HG03196 (cell line): Measurements from ENCODE around the gene MAP3K2.
"Not testable (repeated sequence)": the region's sequence is repeated elsewhere in the genome, so short reads cannot be mapped to it uniquely, and the experiment has no call there.

Experiments
- ATAC-seq: cut with Tn5 transposase; IDR thresholded peaks from one replicate; pipeline ENCODE4 v1.9.1; 2021; ENCODE audit not compliant: unreplicated experiment

Gene MAP3K2

GRCh38 chr2:127421871-127422558 is 34.2 kb upstream of the MAP3K2 start:
- no peak for ATAC-seq

- ATAC-seq: no peak
Measured at GRCh38 chr2:127421116-127421800, 33.5 kb upstream of the MAP3K2 start.

DNA sequence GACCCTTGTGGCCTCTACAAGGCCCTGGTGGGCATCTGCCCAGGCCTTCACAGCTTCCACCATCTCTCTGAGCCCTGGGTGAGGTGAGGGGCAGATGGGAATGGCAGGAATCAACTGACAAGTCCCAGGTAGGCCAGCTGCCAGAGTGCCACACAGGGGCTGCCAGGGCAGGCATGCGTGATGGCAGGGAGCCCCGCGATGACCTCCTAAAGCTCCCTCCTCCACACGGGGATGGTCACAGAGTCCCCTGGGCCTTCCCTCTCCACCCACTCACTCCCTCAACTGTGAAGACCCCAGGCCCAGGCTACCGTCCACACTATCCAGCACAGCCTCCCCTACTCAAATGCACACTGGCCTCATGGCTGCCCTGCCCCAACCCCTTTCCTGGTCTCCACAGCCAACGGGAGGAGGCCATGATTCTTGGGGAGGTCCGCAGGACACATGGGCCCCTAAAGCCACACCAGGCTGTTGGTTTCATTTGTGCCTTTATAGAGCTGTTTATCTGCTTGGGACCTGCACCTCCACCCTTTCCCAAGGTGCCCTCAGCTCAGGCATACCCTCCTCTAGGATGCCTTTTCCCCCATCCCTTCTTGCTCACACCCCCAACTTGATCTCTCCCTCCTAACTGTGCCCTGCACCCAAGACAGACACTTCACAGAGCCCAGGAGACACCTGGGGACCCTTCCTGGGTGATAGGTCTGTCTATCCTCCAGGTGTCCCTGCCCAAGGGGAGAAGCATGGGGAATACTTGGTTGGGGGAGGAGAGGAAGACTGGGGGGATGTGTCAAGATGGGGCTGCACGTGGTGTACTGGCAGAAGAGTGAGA is 32.5 kb upstream of the MAP3K2 start:
- no peak for ATAC-seq

GRCh38 chr2:127419448-127420038 is 31.8 kb upstream of the MAP3K2 start:
- no peak for ATAC-seq

GRCh38 chr2:127419112-127419430 is 31.3 kb upstream of the MAP3K2 start:
- no peak for ATAC-seq

GRCh38 chr2:127418300-127419111 is 30.7 kb upstream of the MAP3K2 start, which contains the start of gene PROC:
PROC (plus strand) TSS chr2:127418427; CDS start chr2:127419943, 1,516 bp downstream.
- ATAC-seq: no peak

DNA sequence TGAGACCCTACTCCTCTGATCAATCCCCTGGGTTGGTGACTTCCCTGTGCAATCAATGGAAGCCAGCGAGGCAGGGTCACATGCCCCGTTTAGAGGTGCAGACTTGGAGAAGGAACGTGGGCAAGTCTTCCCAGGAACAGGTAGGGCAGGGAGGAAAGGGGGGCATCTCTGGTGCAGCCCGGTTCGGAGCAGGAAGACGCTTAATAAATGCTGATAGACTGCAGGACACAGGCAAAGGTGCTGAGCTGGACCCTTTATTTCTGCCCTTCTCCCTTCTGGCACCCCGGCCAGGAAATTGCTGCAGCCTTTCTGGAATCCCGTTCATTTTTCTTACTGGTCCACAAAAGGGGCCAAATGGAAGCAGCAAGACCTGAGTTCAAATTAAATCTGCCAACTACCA is 29.6 kb upstream of the MAP3K2 start:
- no peak for ATAC-seq

GRCh38 chr2:127416506-127417001 is 28.8 kb upstream of the MAP3K2 start:
- ATAC-seq: peak; percentile 13

DNA sequence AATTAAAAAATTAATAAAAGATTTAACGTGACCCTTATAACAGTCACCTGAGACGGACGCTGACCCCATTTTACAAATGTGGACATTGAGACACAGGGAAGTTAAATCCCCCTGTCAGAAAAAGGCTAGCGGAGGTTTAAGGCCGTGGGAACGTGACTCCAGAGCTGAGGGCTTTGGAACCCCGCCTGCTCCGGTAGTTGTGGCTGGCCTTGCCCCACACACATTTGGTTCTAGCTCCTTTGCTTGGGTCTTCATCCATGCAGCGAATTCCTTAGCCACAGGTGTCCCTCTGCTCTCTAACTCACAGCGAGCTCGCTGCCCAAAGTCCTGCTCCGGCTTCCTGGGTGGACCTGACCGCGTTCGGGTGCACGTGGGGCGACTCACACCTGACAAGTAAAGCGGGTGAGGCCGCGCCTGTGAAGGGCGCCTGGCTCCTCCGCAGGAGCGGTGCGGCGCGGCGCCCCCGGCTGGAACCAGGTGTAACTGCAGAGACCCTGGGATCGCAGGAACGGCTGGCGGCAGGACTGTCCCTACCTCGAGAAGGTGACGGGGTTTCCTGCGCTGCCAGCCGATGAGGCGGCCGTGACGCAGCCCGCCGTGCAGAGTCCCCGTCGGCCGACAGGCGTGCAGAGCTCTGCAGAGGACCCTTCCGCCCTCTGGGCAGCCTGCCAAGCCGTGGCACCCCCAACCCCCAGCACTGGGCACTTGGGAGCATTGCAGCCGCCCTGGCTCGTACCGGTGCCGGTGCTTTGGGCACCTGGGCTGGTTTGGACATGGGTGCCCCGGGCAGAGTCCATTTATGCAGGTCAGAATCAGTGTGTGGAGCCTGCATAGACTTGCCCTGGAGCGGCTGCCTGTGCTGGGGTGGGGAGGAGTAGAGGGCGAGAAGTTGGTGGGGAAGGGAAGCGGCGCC is 28.1 kb upstream of the MAP3K2 start:
- ATAC-seq: peak; percentile 83

- no peak for ATAC-seq
Measured at GRCh38 chr2:127414638-127415592, 27.1 kb upstream of the MAP3K2 start.

DNA sequence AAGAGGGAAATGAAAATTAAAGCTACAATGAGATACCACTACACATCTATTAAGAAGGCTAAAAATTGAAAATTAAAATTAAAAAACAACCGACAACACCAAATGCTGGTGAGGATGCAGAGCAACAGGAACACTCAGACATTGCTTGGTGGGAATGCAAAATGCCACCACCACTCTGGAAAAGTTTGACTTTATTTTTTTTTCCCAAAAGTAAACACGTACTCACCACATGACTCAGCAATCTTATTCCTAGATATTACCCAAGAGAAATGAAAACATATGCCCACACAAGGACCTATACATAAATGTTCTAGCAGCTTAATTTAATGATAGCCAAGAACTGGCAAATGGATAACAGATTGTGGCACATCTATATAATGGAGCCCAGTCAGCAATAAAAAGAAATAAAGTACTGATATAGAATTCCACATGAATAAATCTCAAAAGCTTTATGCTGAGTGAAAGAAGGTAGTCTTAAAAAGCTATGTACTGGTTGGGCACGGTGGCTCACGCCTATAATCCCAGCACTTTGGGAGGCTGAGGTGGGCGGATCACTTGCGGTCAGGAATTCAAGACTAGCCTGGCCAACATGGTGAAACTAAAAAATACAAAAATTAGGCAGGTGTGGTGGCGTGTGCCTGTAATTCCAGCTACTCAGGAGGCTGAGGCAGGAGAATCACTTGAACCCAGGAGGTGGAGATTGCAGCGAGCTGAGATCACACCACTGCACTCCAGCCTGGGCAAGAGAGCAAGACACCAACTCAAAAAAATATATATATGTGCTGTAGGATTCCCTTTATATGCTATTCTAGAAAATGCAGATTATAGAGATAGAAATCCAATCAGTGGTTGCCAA is 26.2 kb upstream of the MAP3K2 start:
- ATAC-seq: no peak

DNA sequence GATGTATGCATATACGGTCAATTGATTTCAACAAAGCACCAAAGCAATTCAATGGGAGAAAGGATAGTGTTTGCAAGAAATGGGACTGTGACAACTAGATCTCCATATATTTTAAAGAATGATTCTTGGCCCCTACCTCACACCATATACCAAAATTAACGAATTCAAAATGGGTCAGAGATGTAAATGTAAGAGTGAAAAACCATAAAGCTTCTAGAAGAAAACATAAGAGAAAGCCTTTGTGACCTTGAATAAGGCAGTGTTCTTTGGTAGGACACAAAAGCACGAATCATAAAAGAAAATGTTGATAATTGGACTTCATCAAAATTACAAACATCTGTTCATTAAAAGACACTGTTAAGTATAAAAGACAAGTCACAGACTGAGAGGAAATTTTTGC is 25.4 kb upstream of the MAP3K2 start:
- ATAC-seq: no peak

GRCh38 chr2:127411653-127412369 is 24.0 kb upstream of the MAP3K2 start:
- no peak for ATAC-seq

- ATAC-seq: no peak
Measured at GRCh38 chr2:127410871-127411652, 23.3 kb upstream of the MAP3K2 start.

DNA sequence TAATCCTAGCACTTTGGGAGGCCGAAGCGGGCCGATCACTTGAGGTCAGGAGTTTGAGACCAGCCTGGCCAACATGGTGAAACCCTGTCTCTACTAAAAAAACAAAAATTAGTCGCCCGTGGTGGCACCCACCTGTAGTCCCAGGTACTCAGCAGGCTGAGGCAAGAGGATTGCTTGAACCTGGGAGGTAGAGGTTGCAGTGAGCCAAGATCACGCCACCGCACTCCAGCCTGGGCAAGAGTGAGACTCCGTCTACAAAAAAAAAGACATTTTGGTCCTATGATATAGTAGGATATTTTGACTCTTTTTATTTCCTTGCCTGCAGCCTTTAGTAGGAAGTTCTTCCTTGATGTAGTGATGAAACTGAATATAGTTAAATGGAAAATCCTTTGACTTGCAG is 21.9 kb upstream of the MAP3K2 start:
- not testable (repeated sequence) for ATAC-seq

GRCh38 chr2:127408807-127409099 is 21.0 kb upstream of the MAP3K2 start:
- no peak for ATAC-seq
